NOMO-1 treated with DMSO at 0.1 percent for 48 hours (cell line): ENCODE results near the gene RASSF4.

ENCODE experiments used
- DNase-seq: peaks from one replicate; lab custom pipeline; 2025; ENCODE audit not compliant: unreplicated experiment; lab: John Stamatoyannopoulos, UW

The RASSF4 gene

GRCh38 chr10:44947371-44948152 lies 12.0 kb upstream of the RASSF4 start:
- DNase-seq = no peak

DNA sequence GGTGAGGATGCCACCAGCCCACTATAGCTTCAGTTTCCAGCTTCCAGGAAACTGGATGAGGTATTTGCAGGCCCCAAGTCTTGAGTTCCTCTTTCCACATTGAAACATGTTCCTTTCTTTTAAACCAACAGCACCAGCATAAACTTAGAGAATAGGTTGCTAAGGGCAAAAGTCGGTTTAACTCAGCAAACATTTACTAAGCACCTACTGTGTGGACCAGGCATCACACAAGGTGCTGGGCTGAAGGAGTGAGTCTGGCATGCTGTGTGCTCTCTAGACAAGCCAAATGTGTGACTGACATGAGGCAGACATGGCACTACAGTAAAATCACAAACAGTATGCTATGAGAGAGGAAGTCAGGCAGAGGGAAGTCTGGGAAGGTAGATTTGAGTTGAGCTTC lies 11.0 kb upstream of the RASSF4 start:
- DNase-seq = peak; percentile 34

- DNase-seq = no peak
These were observed 10.3 kb upstream of the RASSF4 start for GRCh38 chr10:44949127-44949802.

- DNase-seq = no peak
These were observed 9.7 kb upstream of the RASSF4 start for GRCh38 chr10:44949915-44950314.

DNA sequence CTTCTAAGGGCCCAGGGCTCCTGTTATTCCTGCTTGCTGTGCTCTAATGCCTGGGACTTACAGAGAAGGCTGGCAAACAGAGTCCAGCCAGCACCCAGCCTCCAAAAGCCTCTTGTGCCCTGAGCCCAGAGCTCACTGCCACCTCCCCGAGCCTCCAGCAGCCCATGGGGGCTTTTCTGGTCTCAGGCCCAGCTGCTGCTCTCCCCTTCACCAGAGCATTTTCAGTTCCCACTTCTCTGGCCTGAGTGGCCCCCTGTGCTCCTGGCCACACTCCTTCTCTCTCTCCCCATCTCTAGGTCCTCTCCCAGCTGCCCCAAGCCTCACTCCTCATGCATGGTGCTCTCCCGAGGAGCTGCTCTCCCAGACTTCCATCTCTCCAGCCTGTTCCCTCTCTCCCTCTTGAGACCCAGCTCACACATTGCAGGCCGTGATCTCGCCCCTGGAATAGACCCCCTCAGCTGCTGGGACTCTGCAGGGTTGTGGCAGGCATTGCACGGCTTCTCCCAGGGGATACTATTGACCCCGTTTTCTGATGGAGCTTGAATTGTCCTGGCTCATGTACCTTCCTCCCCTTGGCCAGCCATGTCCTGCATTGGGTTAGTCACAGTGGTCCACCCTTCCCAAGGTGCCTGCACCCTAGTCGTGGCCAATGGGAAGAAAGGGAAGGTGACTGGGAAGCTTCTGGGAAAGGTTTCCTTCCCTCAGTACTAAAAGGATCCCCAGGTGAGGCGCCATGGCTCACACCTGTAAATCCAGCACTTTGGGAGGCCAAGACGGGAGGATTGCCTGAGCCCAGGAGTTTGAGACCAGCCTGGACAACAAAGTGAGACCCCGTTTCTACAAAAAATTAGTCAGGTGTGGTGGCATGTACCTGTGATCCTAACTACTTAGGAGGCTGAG lies 9.0 kb upstream of the RASSF4 start:
- no peak for DNase-seq

DNA sequence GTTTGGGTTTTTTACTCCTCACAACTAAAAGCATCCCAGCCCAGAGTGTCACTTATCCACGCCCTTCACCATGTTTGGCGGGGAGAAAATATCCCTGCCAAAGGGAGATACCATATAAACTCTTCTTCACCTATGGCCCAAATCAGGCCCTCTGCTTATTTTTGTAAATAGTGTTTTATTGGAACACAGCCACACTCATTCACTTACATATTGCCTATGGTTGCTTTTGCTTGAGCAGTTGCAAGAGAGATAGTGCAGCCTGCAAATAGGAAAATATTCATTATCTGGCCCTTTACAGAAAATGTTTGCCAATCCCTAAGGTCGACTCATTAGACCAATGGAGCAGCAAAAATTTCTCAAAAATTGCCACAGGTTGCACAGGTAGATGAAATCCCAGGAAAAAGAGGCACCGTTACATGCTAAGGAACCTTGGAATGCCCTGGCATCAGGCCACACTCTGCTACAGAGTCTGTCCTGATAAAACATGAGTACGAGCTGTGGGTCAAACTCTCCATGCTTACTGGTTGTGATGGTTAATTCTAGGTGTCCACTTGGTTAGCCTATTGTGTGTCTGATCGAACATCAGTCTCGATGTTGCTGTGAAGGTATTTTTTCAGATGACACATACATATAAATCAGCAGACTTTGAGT lies 7.9 kb upstream of the RASSF4 start:
- no peak for DNase-seq

DNA sequence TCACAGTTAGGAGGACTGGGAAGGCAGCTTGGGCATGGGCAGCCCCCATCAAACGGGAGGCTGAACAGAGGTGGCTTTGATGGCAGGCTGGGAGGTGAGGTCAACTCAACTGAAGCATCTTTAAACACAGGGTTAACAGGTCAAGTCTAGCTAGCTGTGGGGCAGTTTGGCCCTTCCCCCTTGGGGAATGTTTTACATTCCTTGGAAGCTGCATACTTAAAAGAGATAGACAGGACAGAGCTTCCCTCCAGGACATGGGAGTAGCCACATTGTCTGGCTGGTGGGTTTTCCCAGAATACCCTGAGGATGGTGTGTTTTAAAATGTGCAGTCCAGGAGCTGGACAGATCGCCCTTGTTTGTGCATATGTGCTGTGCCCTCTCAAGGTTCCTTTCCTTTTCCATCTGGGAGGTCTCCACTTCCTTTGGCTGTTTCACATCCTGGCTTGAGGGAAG lies 6.8 kb upstream of the RASSF4 start:
- DNase-seq = no peak

DNA sequence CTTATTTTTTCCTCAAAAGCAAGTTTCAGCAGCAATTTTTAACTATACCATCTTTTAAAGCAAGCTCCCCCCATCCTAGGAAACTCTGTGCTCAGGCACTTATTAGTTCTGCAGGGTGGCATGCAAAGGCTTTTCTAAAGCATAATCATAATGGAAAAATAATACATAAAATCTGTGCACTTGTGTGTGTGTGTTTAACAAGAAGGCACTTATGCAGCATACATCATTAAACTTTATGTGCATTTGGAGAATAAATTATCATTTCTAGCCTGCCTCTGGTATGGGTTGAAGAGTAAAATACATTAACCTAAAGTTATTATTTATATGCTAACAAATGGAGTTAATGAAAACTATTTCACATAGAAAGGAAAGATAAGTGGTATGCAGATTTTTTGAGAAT lies 5.6 kb upstream of the RASSF4 start:
- DNase-seq = no peak

GRCh38 chr10:44954962-44955361 lies 4.6 kb upstream of the RASSF4 start:
- DNase-seq = no peak

- DNase-seq = no peak
These were observed 4.1 kb upstream of the RASSF4 start for GRCh38 chr10:44955413-44956070.

DNA sequence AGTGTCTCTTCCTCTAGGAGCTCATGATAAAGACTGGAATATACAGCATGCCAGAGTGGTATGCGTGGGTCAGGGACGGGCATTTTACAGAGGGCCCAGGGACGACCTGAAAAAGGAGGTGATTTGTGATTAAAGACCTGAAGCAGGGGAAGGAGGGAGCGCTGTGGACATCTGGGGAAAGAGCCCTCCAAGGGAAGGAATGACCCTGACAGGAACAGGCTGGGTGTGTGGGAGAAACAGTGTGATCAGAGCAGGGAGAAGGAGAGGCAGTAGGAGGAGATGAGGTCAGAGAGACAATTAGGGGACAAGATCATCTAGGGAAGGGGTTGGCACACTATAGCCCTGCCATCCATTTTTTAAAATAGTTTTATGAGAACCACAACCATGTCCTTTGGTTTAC lies 3.4 kb upstream of the RASSF4 start:
- DNase-seq = no peak

DNA sequence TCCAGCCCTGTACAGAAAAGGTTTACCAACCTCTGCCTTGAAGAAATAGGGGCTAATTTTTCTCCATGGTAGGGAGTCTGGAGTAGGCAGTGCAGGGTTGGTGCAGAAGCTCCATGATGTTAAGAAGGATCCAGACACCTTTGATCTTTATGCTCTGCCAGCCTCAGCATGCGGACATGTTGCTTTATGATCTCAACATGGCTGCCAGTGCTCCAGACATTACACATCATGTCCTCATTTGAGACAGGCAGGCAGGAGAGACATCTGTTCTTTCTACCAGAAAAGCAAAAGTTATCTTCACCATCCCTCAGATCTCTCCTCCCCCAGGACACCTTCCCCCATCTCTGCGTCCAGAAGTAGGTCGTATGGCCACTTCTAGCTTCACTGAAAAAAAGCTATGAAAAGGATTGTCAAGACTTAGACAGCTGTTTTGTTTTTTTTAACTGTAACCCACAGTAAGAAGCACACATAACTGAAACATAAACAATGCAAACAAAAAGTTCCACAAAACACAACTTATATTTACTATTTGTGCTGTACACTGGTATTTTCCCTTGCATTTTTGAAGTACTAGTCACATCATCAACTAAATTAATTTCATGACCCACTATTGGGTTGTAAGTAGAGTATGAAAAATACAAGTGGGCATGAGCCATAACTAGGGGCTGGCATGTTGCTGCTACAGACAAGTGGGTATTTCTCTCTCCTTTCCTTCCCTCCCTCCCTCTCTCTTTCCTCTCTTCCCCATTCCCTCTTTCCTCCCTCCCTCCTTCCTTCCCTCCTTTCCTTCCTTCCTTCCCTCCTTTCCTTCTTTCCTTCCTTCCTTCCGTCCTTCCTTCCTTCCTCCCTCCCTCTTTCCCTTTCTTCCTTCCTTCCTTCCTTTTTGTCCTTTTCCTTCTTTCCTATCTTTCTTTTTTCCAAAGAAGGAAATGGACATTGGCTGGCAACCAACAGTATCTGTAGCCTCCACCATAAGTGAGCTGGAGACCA lies 2.6 kb upstream of the RASSF4 start:
- no peak for DNase-seq

- no peak for DNase-seq
These were observed 1.3 kb upstream of the RASSF4 start for GRCh38 chr10:44958196-44958897.

GRCh38 chr10:44958898-44959246 lies 730 bp upstream of the RASSF4 start:
- DNase-seq = no peak

- no peak for DNase-seq
These were observed 472 bp downstream of the RASSF4 start for GRCh38 chr10:44960088-44960460.

- peak; percentile 42 for DNase-seq
These were observed 1.1 kb downstream of the RASSF4 start for GRCh38 chr10:44960482-44961229.

GRCh38 chr10:44961230-44961571 lies 1.6 kb downstream of the RASSF4 start:
- DNase-seq = no peak
